GM12878 (cell line): ENCODE measurements around the gene CDH16. TPM values are rescaled to one million over a fixed set of nuclear protein-coding genes. Genes with fewer than 3 reads are reported as not detected.

Experiments
- ATAC-seq: fragments of 200-7000 bp; cut with Tn5 transposase; 3 replicates; pipeline ENCODE4 v1.9.1; 2020; ENCODE audit warnings: mild to moderate bottlenecking, moderate library complexity
- BruUV-seq: library from RNA; stranded (reverse); fragments of 400-500 nt; replicated peaks from 2 replicates; lab custom pipeline; 2021; lab: Mats Ljungman, UMichigan
- CTCF ChIA-PET: fragments of 300-600 bp; sonication (Branson Sonifier 250); formaldehyde crosslinking; extraction: SDS; loops from one replicate; lab custom pipeline; 2021; ENCODE audit warnings: inconsistent platforms; lab: Yijun Ruan, JAX
- POLR2A ChIA-PET: fragments of 350-600 bp; formaldehyde crosslinking; extraction: SDS; loops from one replicate; lab custom pipeline; 2021; ENCODE audit warnings: inconsistent platforms; lab: Charles Lee
- RAD21 ChIA-PET: fragments of 300-600 bp; sonication (Branson Sonifier 250); formaldehyde crosslinking; loops from one replicate; lab custom pipeline; 2023; ENCODE audit warnings: antibody characterized with exemption; ENCODE audit not compliant: unreplicated experiment; lab: Charles Lee
- SMC1A ChIA-PET: fragments of 300-600 bp; sonication (Branson Sonifier 250); formaldehyde crosslinking; loops from one replicate; lab custom pipeline; 2023; ENCODE audit not compliant: unreplicated experiment, uncharacterized antibody; lab: Charles Lee
- DNase-seq: peaks from one replicate; pipeline ENCODE4 v3.0.0-alpha.2; 2011; ENCODE audit warnings: low read depth, low spot score
- FAIRE-seq: peaks from 3 replicates; lab custom pipeline; 2011; peaks lifted over from hg19 to GRCh38; lab: Jason Lieb, UNC
- H2AFZ ChIP-seq: 2 replicates; pipeline ENCODE4 v1.6.0; 2011; ENCODE audit warnings: low read depth, low read length, control low read depth; ENCODE audit not compliant: control insufficient read depth
- H3K27ac ChIP-seq: 2 replicates; pipeline ENCODE4 v1.5.1; 2011; ENCODE audit warnings: control low read depth; ENCODE audit not compliant: control insufficient read depth, insufficient read depth
- H3K27me3 ChIP-seq, 2 experiments: replicated peaks in 1 of 2; 2 replicates each; pipeline versions ENCODE4 v1.6.0 to v1.6.1; 2011; ENCODE audit warnings: low read length in 1 of 2; ENCODE audit not compliant: control insufficient read depth in 2 of 2, insufficient read depth in 2 of 2
- H3K36me3 ChIP-seq, 2 experiments: 2 replicates each; pipeline ENCODE4 v1.5.1; 2011; ENCODE audit warnings: low read length in 1 of 2; ENCODE audit not compliant: control insufficient read depth in 2 of 2, insufficient read depth in 2 of 2
- H3K4me1 ChIP-seq: 2 replicates; pipeline ENCODE4 v1.6.1; 2011; ENCODE audit warnings: mild to moderate bottlenecking, low read length, moderate library complexity, mixed read lengths; ENCODE audit not compliant: control insufficient read depth, insufficient read depth
- H3K4me2 ChIP-seq: 2 replicates; pipeline ENCODE4 v1.6.0; 2011; ENCODE audit warnings: control low read depth; ENCODE audit not compliant: control insufficient read depth, insufficient read depth
- H3K4me3 ChIP-seq: fragments of 200-600 bp; sonication (generic); 2 replicates; pipeline ENCODE4 v1.5.1; 2016
- H3K79me2 ChIP-seq: 2 replicates; pipeline ENCODE4 v1.6.0; 2011; ENCODE audit warnings: low read length; ENCODE audit not compliant: control insufficient read depth, insufficient read depth
- H3K9ac ChIP-seq: 2 replicates; pipeline ENCODE4 v1.8.0; 2011; ENCODE audit warnings: low read length, control low read depth, mixed read lengths; ENCODE audit not compliant: control insufficient read depth, insufficient read depth
- H3K9me3 ChIP-seq: replicated peaks from 3 replicates; pipeline ENCODE4 v1.5.1; 2011; ENCODE audit warnings: mild to moderate bottlenecking, low read length; ENCODE audit not compliant: control insufficient read depth, insufficient read depth
- H4K20me1 ChIP-seq: 2 replicates; pipeline ENCODE4 v1.6.0; 2011; ENCODE audit not compliant: control insufficient read depth, insufficient read depth
- EP300 ChIP-seq, 2 experiments: fragments of 150-350 bp in 1 of 2; IDR thresholded peaks; 2 replicates each; pipeline ENCODE4 v1.6.1; 2011 to 2012; ENCODE audit warnings: low read depth in 2 of 2, low read length in 2 of 2, borderline replicate concordance in 1 of 2, improper control_type of control experiment in 1 of 2, inconsistent platforms in 1 of 2; ENCODE audit not compliant: control insufficient read depth in 1 of 2
- FOS ChIP-seq: IDR thresholded peaks from 3 replicates; pipeline ENCODE4 v1.6.1; 2011; ENCODE audit warnings: borderline replicate concordance; ENCODE audit not compliant: insufficient read length; ENCODE audit errors: extremely low read depth
- NFIC ChIP-seq: IDR thresholded peaks from 2 replicates; pipeline ENCODE4 v1.6.1; 2012; ENCODE audit warnings: low read depth, mild to moderate bottlenecking, inconsistent platforms, low read length, moderate library complexity
- PML ChIP-seq: IDR thresholded peaks from 2 replicates; pipeline ENCODE4 v1.6.1; 2012; ENCODE audit warnings: low read length, inconsistent platforms
- RAD51 ChIP-seq: fragments of 450-650 bp; IDR thresholded peaks from 2 replicates; pipeline ENCODE4 v1.6.1; 2016; ENCODE audit warnings: moderate library complexity, mild to moderate bottlenecking, inconsistent platforms
- RCOR1 ChIP-seq: conservative IDR thresholded peaks from 2 replicates; pipeline ENCODE4 v1.6.1; 2012; ENCODE audit warnings: low read depth, low read length, improper control_type of control experiment
- SIN3A ChIP-seq: IDR thresholded peaks from 2 replicates; pipeline ENCODE4 v1.6.1; 2012; ENCODE audit warnings: low read depth, low read length, improper control_type of control experiment
- SIX5 ChIP-seq: IDR thresholded peaks from 2 replicates; pipeline ENCODE4 v1.6.1; 2011; ENCODE audit warnings: mild to moderate bottlenecking, low read depth, low read length, moderate library complexity; ENCODE audit not compliant: severe bottlenecking
- SREBF1 ChIP-seq: IDR thresholded peaks from 2 replicates; pipeline ENCODE4 v1.6.1; 2012; ENCODE audit warnings: mild to moderate bottlenecking, low read length
- SREBF2 ChIP-seq: IDR thresholded peaks from 2 replicates; pipeline ENCODE4 v1.6.1; 2012; ENCODE audit warnings: mild to moderate bottlenecking, low read length
- SUPT20H ChIP-seq: IDR thresholded peaks from 2 replicates; pipeline ENCODE4 v1.6.1; 2011; ENCODE audit warnings: low read depth, mild to moderate bottlenecking, low read length, moderate library complexity, borderline replicate concordance; ENCODE audit not compliant: control insufficient read depth
- TAF1 ChIP-seq: IDR thresholded peaks from 2 replicates; pipeline ENCODE4 v1.6.1; 2011; ENCODE audit warnings: mild to moderate bottlenecking, low read depth, low read length, borderline replicate concordance
- TCF7 ChIP-seq: IDR thresholded peaks from 2 replicates; pipeline ENCODE4 v1.6.1; 2014; ENCODE audit warnings: antibody characterized with exemption, borderline replicate concordance
- WGBS: methylation state at CpG from one replicate; pipeline ENCODE4 v1.1.6; 2016; ENCODE audit warnings: low lambda C conversion rate; ENCODE audit not compliant: insufficient replicate concordance, insufficient coverage; ENCODE audit errors: missing lambda C conversion rate; 5-methylcytosine and 5-hydroxymethylcytosine counted together
- in situ Hi-C: fragments of 300-500 bp; cut with MboI; formaldehyde crosslinking; loops from 9 replicates; pipeline ENCODE4 v1.14.3; 2018; ENCODE audit warnings: mixed read lengths
- intact Hi-C: fragments of 100-400 bp; cut with micrococcal nuclease; formaldehyde crosslinking; loops from one replicate; pipeline ENCODE4 v1.14.2; 2022; ENCODE audit not compliant: unreplicated experiment
- polyA plus RNA-seq, 11 experiments: library from polyadenylated mRNA; depleted of rRNA in 4 of 11; unstranded in 6 of 11; stranded (reverse) in 5 of 11; fragments of >200 nt; fragmentation: Nextera tagmentation in 4 of 11; fragmentation: Illumina TruSeq in 1 of 11; extraction: Ambion mirVana in 4 of 11; extraction: Trizol in 1 of 11; gene quantifications; 1 replicate in 1 of 11; 2 replicates in 10 of 11; pipeline versions ENCODE4 v1.2.1 to v1.2.3, GENCODE V29; 2011 to 2016; ENCODE audit warnings: inconsistent platforms in 2 of 11, missing spikeins in 2 of 11, low read depth in 1 of 11
- total RNA-seq, 4 experiments: library from RNA; depleted of rRNA in 3 of 4; stranded (reverse); fragments of >200 nt in 3 of 4; fragmentation: Illumina TruSeq in 1 of 4; extraction: Trizol in 1 of 4; gene quantifications; 2 replicates each; pipeline versions ENCODE4 v1.2.1 to v1.2.3, GENCODE V29; 2013 to 2021
- TF ChIP-seq, protein P1 (sequence below): fragments of 450-650 bp; IDR thresholded peaks from 2 replicates; pipeline ENCODE4 v1.6.1; 2018; ENCODE audit warnings: borderline replicate concordance, mild to moderate bottlenecking; ENCODE audit not compliant: partially characterized antibody
- TF ChIP-seq, protein P2 (sequence below): fragments of 450-650 bp; IDR thresholded peaks from 2 replicates; pipeline ENCODE4 v1.6.1; 2016; ENCODE audit warnings: mild to moderate bottlenecking
- TF ChIP-seq, protein P3 (sequence below): fragments of 450-650 bp; IDR thresholded peaks from 2 replicates; pipeline ENCODE4 v1.6.1; 2017; ENCODE audit warnings: mild to moderate bottlenecking, low read depth, inconsistent platforms; ENCODE audit not compliant: poor library complexity, severe bottlenecking

The CDH16 gene
- total and polyA plus RNA-seq, 10 of the 15 experiments (the other 5 are each of a cell fraction or from before 2014, with no cell fraction given) = 0.05 TPM; not detected in 9

DNA sequence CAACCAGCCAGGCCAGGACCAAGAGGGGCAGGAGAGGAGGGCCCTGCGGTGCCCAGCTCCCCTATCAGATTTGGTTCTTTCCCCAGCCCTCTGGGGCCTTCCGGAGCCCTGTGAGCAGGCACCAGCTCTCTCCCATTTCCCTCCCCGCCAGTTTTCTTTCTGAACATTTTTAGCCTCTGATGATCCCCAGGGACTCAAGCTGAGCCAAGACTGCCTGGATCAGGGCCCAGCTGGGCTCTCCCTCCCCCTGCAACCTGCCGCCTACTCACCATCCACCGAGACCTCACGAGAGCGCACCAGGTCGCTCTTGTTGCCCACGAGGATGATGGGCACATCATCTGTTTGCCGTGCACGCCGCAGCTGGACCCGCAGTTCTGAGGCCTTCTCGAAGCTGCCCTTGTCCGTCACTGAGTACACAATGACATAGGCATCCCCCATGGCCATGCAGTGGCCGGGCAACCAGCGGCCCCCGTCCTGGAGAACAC, 4.6 kb upstream of the CDH16 start:
- POLR2A ChIA-PET = no interaction called here
- Histone ChIP-seq H3K4me3 (no peak overlapping the region), H3K4me1 (peaks cover 27% of the 10 kb centered on the region), H3K79me2 (no peaks in the 10 kb centered on the region), H3K27ac (no peak overlapping the region), H2AFZ (no peak overlapping the region), H3K36me3 (no peaks in the 10 kb centered on the region), H3K9me3 (no peaks in the 10 kb centered on the region), H4K20me1 (no peaks in the 10 kb centered on the region), H3K4me2 (no peak overlapping the region), H3K9ac (no peak overlapping the region)
- RAD21 ChIA-PET = no interaction called here
- intact Hi-C loops (no loop called here), in situ Hi-C loops (no loop called here)
- CTCF ChIA-PET = interaction anchor here (6.7 kb wide), 1 partner anchor 29 kb away, joined by 77 read pairs; no protein-coding TSS in a partner anchor
- TSS peak; percentile 49 for BruUV-seq
- FAIRE-seq (no peak), DNase-seq (no peak), ATAC-seq (no peak)
- SMC1A ChIA-PET = no interaction called here
- 54% methylated on average over 18 of the region's 18 CpGs for whole genome bisulfite sequencing
- TF ChIP-seq EP300 (IDR thresholded peaks at IDR 0.05; ENCODE audit: borderline replicate concordance in 1 of 2, control insufficient read depth in 1 of 2, low read depth in 2 of 2, low read length in 2 of 2) = no peak
- TF ChIP-seq SIN3A = no peak
- no peak for TF ChIP-seq PML
- no peak for TF ChIP-seq SREBF2
- no peak for TF ChIP-seq RAD51
- no peak for TF ChIP-seq NFIC
- TF ChIP-seq, protein P1, sequence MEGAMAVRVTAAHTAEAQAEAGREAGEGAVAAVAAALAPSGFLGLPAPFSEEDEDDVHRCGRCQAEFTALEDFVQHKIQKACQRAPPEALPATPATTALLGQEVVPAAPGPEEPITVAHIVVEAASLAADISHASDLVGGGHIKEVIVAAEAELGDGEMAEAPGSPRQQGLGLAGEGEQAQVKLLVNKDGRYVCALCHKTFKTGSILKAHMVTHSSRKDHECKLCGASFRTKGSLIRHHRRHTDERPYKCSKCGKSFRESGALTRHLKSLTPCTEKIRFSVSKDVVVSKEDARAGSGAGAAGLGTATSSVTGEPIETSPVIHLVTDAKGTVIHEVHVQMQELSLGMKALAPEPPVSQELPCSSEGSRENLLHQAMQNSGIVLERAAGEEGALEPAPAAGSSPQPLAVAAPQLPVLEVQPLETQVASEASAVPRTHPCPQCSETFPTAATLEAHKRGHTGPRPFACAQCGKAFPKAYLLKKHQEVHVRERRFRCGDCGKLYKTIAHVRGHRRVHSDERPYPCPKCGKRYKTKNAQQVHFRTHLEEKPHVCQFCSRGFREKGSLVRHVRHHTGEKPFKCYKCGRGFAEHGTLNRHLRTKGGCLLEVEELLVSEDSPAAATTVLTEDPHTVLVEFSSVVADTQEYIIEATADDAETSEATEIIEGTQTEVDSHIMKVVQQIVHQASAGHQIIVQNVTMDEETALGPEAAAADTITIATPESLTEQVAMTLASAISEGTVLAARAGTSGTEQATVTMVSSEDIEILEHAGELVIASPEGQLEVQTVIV = no peak
- no peak for TF ChIP-seq FOS
- no peak for TF ChIP-seq RCOR1
- no peak for TF ChIP-seq SREBF1
- TF ChIP-seq SUPT20H = no peak
- TF ChIP-seq TCF7 = no peak
- TF ChIP-seq, protein P2, sequence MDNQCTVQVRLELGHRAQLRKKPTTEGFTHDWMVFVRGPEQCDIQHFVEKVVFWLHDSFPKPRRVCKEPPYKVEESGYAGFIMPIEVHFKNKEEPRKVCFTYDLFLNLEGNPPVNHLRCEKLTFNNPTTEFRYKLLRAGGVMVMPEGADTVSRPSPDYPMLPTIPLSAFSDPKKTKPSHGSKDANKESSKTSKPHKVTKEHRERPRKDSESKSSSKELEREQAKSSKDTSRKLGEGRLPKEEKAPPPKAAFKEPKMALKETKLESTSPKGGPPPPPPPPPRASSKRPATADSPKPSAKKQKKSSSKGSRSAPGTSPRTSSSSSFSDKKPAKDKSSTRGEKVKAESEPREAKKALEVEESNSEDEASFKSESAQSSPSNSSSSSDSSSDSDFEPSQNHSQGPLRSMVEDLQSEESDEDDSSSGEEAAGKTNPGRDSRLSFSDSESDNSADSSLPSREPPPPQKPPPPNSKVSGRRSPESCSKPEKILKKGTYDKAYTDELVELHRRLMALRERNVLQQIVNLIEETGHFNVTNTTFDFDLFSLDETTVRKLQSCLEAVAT = no peak
- TF ChIP-seq SIX5 = no peak
- no peak for TF ChIP-seq TAF1
- TF ChIP-seq, protein P3, sequence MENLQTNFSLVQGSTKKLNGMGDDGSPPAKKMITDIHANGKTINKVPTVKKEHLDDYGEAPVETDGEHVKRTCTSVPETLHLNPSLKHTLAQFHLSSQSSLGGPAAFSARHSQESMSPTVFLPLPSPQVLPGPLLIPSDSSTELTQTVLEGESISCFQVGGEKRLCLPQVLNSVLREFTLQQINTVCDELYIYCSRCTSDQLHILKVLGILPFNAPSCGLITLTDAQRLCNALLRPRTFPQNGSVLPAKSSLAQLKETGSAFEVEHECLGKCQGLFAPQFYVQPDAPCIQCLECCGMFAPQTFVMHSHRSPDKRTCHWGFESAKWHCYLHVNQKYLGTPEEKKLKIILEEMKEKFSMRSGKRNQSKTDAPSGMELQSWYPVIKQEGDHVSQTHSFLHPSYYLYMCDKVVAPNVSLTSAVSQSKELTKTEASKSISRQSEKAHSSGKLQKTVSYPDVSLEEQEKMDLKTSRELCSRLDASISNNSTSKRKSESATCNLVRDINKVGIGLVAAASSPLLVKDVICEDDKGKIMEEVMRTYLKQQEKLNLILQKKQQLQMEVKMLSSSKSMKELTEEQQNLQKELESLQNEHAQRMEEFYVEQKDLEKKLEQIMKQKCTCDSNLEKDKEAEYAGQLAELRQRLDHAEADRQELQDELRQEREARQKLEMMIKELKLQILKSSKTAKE = no peak
- TF ChIP-seq, all 136 proteins: peak for 0
- peaks cover 0 to 3% of the 10 kb centered on the region in 2 experiments; a peak in 3 of 4 replicates for H3K27me3 ChIP-seq
